HG02970 (cell line): Measurements from ENCODE around the gene EEA1.

ENCODE experiments used
- ATAC-seq: cut with Tn5 transposase; IDR thresholded peaks from one replicate; pipeline ENCODE4 v1.9.1; 2021; ENCODE audit warnings: mild to moderate bottlenecking, moderate library complexity, moderate number of reproducible peaks; ENCODE audit not compliant: unreplicated experiment, low FRiP score

The EEA1 gene

DNA sequence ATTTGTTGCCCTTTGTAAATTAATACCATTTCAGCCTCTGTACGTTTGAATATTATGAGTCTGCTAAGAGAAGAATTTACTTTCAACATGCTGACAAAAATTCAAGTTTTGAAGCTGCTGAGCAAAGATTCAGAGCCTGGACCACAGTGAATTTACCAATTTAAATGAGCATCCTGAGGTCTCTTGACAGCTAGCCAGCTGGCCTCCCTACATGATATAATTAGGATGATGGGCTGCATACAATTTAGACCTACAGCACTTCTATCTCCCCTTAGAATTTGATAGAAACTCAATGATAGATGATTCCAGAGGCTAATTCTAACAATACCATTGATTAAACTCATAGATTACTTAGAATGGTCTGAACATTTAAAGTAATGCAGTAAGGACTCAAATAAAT lies 10.0 kb upstream of the EEA1 start:
- ATAC-seq = no peak

DNA sequence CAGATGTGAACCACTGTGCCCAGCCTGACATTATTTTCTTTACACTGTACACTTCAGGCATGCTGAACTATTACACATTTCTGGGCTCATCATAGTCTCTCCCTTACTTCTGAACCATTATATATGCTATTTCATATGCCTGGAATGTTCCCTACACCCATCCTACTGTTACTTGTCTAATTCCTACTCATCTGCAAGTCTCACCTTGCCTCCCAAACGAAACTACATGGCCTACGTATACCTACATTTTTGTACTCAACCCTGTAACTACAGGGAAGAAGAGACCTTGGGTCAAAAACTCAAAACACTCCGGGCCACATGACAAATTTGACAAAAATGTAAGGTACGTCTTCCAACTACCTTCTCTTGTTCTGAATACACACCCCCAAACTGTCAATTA lies 9.5 kb upstream of the EEA1 start:
- ATAC-seq = no peak

DNA sequence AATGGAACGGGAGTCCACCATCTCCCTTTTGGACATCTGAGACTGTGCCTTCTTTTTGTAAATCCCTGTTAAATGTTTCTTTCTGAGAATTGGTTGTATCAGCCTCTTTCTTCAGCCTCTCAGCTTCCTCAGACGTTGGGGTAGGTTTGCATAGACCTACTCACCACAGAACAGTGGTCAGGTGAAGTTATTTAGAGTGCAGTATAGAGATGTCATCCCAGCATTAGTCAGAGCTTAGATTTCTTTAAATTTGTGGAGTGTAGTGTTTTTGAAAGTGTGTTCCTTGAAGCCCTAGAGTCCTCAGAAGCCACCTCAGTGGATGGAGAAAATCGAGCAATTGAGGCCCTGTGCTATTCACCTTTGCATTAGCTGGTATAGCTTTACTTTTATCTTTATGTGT lies 8.9 kb upstream of the EEA1 start:
- ATAC-seq = no peak

DNA sequence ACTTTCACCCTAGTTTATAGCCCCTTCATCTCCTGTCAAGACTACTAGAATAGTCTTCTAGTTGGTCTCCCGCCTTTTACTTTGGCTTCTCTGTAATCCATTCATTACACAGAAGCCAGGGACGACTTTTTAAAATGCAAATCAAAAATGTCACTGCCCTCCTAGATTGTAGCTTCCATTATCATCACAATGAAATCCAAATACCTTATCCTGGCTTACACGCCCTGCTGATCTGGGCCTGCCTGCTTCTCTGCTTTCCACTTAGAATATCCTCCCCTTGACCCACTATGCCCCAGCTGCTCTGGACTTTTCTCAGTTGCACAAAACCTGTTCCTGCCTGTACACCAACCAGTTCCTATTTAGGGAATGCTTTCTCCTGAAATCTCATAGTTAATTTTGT lies 4.5 kb upstream of the EEA1 start:
- ATAC-seq = no peak

DNA sequence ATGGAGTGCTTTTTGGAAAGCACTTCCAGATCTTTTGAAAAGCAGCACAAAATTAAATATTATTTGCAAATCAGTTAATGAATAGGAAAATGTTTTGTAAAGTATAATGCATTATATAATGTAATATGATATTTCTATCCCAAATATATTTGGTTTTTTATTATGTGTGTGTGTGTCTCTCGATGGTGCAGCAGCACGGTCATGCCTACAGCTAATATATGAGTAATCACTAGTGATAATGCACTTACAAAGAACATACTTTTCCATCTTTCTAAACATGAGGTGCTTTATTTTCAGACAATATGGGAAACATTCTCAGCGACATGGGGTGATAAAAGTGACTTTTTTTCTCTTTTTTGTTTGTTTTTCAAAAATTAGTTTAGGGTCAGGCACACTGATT lies 1.3 kb upstream of the EEA1 start:
- ATAC-seq = no peak

DNA sequence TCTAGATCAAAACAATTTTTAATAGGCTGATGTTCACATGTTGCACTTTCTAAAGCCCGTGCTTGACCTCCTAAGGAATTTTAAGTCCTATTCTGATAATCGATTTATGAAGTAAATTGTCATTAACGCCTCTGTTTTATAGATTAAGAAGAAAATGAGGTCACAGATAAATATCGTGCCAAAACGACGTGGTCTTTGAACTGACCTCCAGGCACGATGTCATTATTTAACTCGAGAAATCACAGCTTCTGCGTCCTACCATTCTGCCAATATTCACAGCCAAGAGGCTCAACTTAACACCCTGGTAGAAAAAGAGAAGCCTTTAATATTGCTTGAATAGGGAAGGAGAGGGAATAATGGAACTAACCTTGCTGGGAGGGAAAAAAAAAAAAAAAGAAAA lies 888 bp upstream of the EEA1 start:
- ATAC-seq = no peak

DNA sequence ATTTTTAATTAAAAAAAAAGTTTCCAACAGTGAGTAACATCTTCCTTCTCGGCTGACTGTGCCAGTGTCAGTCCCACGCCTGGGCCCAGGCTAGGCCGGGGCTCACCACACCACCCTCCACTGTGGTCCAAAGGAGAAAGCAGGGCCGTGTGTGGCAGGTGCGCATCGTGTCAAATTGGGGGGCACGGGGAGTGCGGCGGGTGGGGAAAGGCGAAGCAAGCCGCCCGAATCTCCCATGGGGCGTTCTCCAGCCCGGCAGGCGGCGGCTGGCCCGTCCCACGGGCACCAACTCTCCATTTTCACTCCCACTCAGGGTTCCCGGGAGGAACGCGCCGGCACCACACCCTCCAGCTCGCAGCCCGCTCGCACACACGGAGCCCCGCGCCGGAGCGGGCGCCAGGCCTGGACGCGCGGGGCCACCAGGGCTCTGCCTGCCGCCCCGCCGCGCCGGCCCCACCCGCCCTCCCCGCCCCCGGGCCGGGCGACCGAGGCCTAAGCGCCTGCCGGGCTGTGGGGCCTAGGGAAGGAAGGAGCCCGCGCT lies 604 bp downstream of the EEA1 start:
- peak; percentile 21 for ATAC-seq

DNA sequence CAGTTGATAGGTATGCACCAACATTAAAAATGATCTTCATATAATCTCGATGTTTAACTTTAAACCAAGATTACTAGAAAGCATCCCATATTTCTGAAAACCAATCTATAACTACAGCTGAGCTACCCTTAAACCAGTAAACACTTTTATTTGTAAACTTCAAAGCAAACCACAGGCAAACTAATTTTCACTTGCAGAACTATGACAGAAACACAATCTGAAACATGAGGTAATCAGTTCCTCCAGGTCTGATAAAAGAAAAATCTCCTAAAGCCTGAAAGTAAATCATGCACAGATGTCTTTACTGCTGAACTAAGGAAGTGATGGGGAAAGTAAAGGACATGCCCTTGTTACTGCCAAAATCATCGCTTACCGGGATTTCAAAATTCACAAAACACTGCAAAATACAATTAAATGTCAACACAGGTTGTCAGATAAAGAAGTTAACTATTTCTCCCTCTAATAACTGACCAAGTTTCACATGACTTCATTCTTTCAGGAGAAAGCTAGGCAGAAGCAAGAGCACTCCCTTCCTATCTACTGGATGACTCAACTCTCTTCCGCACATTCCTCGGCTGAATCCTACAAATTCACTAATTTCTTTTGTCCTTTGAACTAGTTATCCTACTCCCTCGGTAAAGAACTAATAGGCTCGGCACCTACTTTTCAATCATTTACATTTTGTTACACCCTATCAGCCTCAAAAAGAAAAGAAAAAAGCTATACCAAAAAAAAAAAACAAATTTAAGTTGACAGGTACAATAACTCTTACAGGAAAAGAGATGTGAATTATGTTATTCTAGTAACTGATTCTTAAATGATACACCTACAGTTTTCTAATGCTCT lies 1.4 kb downstream of the EEA1 start:
- no peak for ATAC-seq

DNA sequence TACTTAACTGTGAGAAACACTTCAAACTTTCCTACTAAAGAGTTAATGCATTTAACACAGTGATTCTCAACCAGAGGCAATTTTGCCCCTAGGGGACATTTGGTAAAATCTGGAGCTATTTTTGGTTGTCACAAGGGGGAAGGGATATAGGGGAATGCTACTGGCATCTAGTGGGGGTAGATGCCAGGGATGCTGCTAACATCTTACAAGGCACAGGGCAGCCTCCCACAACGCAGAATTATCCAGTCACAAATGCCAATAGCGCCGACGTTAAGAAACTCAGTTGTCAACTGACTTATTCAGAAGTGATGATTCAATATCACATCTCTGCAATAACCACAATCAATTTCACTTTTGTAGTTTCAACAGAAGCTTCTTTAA lies 2.0 kb downstream of the EEA1 start:
- ATAC-seq = no peak

DNA sequence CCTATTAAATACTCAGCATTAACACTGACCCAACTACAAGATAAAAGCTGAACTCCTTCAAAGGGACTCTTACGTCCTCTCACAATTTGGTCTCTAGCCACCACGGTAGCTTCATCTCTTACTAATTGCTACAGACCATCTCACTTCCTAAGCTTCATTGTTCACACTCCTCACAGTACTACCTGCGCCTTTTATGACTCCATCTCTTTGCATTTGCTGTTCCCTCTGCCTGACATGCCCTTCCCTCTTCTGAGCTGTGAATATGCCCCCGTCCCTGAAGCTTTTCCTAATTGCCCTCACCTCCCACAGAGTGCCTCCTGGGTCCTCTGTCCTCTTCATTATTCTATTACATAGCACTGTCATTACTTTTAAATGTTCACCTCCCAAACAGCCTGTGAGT lies 2.5 kb downstream of the EEA1 start:
- no peak for ATAC-seq

DNA sequence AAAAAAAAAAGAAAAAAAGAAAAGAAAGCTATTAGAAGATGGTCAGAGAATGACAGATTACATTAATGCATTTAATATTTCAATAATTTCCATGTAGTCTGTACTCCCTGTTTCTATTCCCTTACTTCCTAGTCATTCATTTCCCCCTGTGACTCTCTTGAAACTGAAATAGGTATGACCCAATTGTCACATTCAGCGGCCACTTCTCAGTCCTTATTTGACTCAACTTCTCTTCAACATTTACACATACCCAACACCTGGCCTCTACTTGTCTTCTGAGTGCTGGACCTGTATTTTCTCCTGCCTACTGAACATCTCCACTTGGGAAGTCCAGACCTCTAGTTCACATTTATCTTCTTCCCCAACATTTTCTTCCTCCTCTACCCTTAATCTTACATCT lies 7.2 kb downstream of the EEA1 start:
- ATAC-seq = no peak

DNA sequence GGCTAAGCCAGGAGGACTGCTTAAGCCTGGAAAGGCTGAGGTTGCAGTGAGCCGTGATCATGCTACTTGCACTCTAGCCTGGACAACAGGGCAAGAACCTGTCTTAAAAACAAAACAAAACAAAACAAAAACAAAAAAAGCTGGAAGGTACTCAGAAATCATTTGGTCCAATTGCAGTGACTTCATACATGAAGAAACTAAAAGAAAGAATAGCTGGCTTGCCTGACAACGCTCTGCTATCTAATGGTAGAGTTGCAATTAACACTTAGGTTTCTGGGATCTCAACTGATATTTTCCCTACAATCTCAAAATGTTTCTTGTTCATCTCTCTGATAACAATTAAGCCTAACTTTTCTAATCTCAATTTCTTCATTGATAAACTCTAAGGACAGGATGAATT lies 13.7 kb downstream of the EEA1 start:
- ATAC-seq = no peak

DNA sequence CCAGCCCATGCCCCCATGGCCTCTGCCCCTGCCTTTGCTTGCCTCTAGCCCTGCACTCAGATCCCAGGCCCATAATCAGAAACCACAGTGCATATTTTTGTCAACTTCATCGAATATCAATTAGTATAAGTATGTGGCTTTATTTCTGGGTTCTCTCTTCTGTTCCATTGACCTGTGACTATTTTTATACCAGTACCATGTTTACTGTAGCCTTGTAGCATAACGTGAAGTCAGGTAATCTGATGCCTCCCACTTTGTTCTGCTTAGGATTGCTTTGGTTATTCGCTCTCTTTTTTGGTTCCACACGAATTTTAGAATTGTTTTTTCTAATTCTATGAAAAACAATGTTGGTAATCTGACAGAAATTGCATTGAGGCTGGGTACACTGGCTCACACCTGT lies 14.9 kb downstream of the EEA1 start:
- ATAC-seq = no peak

DNA sequence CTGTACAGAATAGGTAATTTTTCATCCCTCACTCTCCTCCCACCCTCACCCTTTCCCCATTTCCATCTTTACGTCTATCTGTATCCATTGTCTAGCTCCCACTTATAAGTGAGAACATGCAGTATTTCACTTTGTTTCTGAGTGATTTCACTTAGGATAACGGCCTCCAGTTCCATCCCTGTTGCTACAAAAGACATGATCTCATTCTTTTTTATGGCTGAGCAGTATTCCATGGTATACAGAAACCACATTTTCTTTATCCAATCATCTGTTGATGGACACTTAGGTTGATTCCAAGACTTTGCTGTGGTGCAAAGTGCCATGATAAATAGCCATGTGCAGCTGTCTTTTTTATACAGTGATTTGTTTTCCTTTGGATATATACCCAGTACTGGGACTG lies 16.4 kb downstream of the EEA1 start:
- ATAC-seq = no peak

DNA sequence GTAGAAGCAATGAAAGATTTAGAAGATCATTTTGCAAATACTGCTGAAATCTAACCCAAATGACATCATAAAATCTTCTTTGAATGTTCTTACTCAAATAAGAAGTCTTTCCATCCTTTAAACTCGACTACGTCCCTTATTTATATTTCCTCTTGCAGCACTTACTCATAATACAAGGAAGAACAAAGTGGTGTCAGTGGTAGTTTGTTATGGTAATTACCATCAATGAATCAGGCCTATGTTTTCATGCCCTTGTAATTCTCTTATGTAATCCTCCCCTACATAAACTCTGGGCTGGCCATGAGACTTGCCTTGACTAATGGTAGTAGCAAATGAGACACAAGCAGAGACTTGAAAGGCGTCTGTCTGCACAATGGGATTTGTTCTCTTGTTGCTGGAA lies 17.0 kb downstream of the EEA1 start:
- no peak for ATAC-seq

DNA sequence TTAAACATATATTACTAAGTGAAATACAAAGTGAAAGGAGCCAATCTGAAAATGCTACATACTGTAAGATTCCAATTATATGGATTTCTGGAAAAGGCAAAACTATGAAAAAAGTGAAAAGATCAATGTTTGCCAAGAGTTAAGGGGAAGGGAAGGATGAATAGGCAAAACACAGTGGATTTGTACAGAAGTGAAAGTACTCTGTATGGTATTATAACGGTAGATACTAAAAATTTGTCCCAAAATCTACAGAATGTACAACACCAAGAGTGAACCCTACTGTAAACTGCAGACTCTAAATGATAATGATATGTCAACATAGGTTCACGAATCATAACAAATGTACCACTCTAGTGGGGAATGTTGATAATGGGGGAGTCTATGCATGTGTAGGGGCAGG lies 17.8 kb downstream of the EEA1 start:
- ATAC-seq = no peak

DNA sequence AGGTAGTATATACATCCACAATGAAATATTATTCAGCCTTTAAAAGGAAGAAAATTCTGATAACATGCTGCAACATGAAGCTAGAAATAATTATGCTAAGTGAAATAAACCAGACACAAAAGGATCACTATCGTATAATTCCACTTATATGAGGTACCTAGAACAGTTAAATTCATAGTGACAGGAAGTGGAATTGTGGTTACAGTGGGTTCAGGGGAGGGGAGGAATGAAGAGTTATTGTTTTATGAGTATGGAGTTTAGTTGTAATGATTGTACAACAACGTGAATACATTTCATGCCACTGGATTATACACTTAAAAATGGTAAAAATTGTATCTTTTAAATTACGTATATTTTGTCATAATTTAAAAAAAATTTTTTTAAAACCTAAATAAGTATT lies 21.0 kb downstream of the EEA1 start:
- ATAC-seq = no peak

DNA sequence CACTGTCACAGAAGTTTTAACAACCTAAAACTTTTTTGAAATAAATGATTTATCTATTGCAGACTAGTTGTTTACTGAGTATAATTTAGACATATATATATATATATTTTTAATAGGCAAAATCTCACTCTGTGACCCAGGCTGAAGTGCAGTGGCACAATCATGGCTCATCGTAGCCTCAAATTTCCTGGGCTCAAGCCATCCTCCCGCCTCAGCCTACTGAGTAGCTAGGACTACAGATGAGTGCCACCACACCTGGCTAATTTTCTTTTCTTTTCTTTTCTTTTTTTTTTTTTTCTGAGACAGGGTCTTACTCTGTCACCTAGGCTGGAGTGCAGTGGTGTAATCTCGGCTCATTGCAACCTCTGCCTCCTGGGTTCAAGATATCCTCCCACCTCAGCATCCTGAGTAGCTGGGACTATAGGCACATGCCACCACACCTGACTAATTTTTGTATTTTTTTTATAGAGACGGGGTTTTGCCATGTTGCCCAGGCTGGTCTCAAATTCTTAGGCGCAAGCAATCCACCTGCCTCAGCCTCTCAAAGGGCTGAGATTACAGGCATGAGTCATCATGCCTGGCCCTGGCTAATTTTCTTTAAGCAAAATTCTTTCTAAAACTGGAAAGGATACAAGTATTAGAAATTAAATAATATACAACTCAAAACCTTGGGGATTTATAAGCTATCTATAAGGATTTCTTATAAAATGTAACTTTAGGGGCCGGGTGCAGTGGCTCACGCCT lies 23.1 kb downstream of the EEA1 start:
- no peak for ATAC-seq

DNA sequence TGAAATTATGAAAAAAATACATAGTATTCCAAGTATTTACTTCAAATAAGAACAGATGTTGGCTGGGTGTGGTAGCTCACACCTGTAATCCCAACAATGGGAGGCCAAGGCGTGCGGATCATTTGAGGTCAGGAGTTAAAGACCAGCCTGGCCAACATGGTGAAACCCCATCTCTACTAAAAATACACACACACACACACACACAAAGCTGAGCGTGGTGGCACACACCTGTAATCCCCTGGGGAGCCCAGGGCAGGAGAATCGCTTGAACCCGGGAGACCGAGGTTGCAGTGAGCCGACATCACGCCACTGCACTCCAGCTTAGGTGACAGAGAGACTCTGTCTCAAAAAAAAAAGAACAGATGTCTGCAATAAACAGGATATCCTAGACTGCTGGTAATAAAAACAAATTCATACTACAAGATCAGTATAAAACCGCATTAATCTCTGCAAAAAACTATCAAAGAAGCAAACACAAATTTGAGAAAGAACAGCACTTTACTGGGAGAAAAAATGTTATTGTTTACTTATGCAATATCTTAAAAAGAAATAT lies 23.8 kb downstream of the EEA1 start:
- ATAC-seq = no peak

DNA sequence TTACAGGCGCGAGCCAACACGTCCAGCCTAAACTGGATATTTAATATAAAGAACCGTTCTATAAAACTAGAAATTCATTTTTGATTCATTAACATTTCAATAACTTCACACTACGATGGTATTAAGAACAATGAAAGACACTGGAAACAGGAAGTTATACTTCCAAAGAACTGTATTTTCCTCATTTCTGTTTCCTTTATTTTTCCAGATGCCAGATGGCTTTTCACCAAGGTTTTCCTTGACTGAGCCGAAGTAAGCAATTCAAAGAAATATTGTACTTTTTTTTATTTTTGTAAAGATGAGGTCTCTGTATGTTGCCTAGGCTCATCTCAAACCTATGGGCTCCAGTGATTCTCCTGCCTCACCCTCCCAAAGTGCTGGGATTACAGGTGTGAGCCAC lies 28.2 kb downstream of the EEA1 start:
- no peak for ATAC-seq

DNA sequence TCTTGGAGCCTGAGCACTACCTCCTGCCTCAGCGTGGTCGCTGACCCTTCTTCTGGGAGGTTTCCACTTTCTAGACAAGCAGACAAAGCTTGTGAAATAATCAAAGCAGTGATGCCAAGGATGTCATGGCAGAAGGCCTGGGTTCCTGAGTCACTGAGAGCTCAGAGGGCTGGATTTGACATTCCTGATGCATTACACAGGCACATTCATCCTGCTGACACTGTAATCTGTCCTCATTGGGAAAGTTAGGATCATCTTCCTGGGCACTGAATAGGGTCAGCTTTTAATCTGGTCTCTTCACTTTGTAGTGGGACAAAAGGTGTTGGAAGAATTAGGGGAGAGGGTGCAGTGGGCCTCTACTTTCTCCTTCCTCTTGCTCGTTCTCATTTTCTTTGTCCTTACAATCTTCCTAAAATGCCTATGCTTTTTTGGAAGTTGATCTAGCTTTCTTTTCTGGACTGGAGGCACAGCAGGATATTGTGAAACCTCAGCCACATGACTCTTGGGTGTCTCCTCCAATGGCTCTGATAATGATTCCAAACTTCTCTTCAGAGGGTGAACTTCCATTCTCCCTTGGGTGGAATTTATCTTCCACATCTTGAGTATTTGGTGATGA lies 29.6 kb downstream of the EEA1 start:
- ATAC-seq = no peak
